H9 (cell line): Measurements from ENCODE around the gene PSMB9. TPM values are rescaled to one million over a fixed set of nuclear protein-coding genes. Genes with fewer than 3 reads are reported as not detected.

Source experiments
- DNase-seq: peaks from one replicate; pipeline ENCODE4 v3.0.0-alpha.2; 2017
- H2AFZ ChIP-seq: one replicate; pipeline ENCODE4 v1.6.1; 2013; ENCODE audit warnings: mild to moderate bottlenecking, low read length, control low read depth, moderate library complexity
- H2AK5ac ChIP-seq: 2 replicates; pipeline ENCODE4 v1.6.1; 2013; ENCODE audit warnings: low read length, control low read depth, mixed read lengths; ENCODE audit not compliant: insufficient read length
- H2BK120ac ChIP-seq: one replicate; pipeline ENCODE4 v1.6.1; 2013; ENCODE audit warnings: low read depth, mild to moderate bottlenecking, low read length, control low read depth, inconsistent platforms; ENCODE audit not compliant: poor library complexity, severe bottlenecking
- H2BK12ac ChIP-seq: 2 replicates; pipeline ENCODE4 v1.6.1; 2013; ENCODE audit warnings: low read length, control low read depth, mixed read lengths, low read depth; ENCODE audit not compliant: insufficient read length
- H2BK15ac ChIP-seq: 2 replicates; pipeline ENCODE4 v1.6.1; 2013; ENCODE audit warnings: low read depth, low read length, control low read depth
- H2BK20ac ChIP-seq: one replicate; pipeline ENCODE4 v1.6.1; 2013; ENCODE audit warnings: low read depth, mild to moderate bottlenecking, low read length, control low read depth, inconsistent platforms; ENCODE audit not compliant: poor library complexity, severe bottlenecking
- H2BK5ac ChIP-seq: 2 replicates; pipeline ENCODE4 v1.6.1; 2013; ENCODE audit warnings: low read length, control low read depth, mixed read lengths; ENCODE audit not compliant: insufficient read length
- H3K14ac ChIP-seq: 2 replicates; pipeline ENCODE4 v1.6.1; 2013; ENCODE audit warnings: low read length, control low read depth; ENCODE audit not compliant: insufficient read depth
- H3K18ac ChIP-seq: 2 replicates; pipeline ENCODE4 v1.6.1; 2013; ENCODE audit warnings: low read depth, mild to moderate bottlenecking, mixed read lengths, low read length, control low read depth; ENCODE audit not compliant: insufficient read length
- H3K23ac ChIP-seq: 2 replicates; pipeline ENCODE4 v1.6.1; 2013; ENCODE audit warnings: low read length, control low read depth, mixed read lengths, low read depth; ENCODE audit not compliant: insufficient read length
- H3K23me2 ChIP-seq: 2 replicates; pipeline ENCODE4 v1.6.1; 2013; ENCODE audit warnings: low read depth, mild to moderate bottlenecking, mixed read lengths, low read length, control low read depth; ENCODE audit not compliant: insufficient read length, poor library complexity, severe bottlenecking
- H3K27ac ChIP-seq: 2 replicates; pipeline ENCODE4 v1.5.1; 2013; ENCODE audit warnings: low read length, control low read depth, mixed read lengths, low read depth; ENCODE audit not compliant: insufficient read length
- H3K27me3 ChIP-seq: 2 replicates; pipeline ENCODE4 v1.6.1; 2013; ENCODE audit warnings: low read length, control low read depth, inconsistent platforms; ENCODE audit not compliant: insufficient read depth
- H3K4ac ChIP-seq: 2 replicates; pipeline ENCODE4 v1.6.1; 2013; ENCODE audit warnings: low read depth, mild to moderate bottlenecking, control low read depth, inconsistent platforms, low read length, moderate library complexity
- H3K4me1 ChIP-seq: 2 replicates; pipeline ENCODE4 v1.6.1; 2013; ENCODE audit warnings: low read length, control low read depth, inconsistent platforms; ENCODE audit not compliant: insufficient read depth
- H3K4me2 ChIP-seq: 2 replicates; pipeline ENCODE4 v1.6.1; 2013; ENCODE audit warnings: low read length, control low read depth, mixed read lengths; ENCODE audit not compliant: insufficient read length, insufficient read depth
- H3K56ac ChIP-seq: 2 replicates; pipeline ENCODE4 v1.6.1; 2013; ENCODE audit warnings: low read depth, mild to moderate bottlenecking, mixed read lengths, low read length, control low read depth; ENCODE audit not compliant: insufficient read length
- H3K79me1 ChIP-seq: 2 replicates; pipeline ENCODE4 v1.6.1; 2013; ENCODE audit warnings: low read depth, mild to moderate bottlenecking, moderate library complexity, low read length, control low read depth, inconsistent platforms; ENCODE audit not compliant: insufficient read depth, poor library complexity, severe bottlenecking
- H3K79me2 ChIP-seq: 2 replicates; pipeline ENCODE4 v1.6.1; 2013; ENCODE audit warnings: low read length, control low read depth, inconsistent platforms; ENCODE audit not compliant: insufficient read depth
- H3K9ac ChIP-seq: 2 replicates; pipeline ENCODE4 v1.6.1; 2013; ENCODE audit warnings: low read length, control low read depth, mixed read lengths; ENCODE audit not compliant: insufficient read length; ENCODE audit errors: extremely low read depth
- H3K9me3 ChIP-seq: one replicate; pipeline ENCODE4 v1.6.1; 2013; ENCODE audit warnings: low read depth, low read length, inconsistent platforms; ENCODE audit not compliant: control insufficient read depth
- H3T11ph ChIP-seq: one replicate; pipeline ENCODE4 v1.6.1; 2013; ENCODE audit warnings: mild to moderate bottlenecking, low read length, control low read depth, inconsistent platforms
- H4K20me1 ChIP-seq: one replicate; pipeline ENCODE4 v1.6.1; 2013; ENCODE audit not compliant: control insufficient read depth, insufficient read length, insufficient read depth
- H4K5ac ChIP-seq: 2 replicates; pipeline ENCODE4 v1.6.1; 2013; ENCODE audit warnings: low read depth, mild to moderate bottlenecking, mixed read lengths, low read length, control low read depth; ENCODE audit not compliant: insufficient read length
- H4K8ac ChIP-seq: replicated peaks from 2 replicates; pipeline ENCODE4 v1.6.1; 2013; ENCODE audit warnings: low read length, control low read depth, mixed read lengths, low read depth; ENCODE audit not compliant: insufficient read length
- H4K91ac ChIP-seq: 2 replicates; pipeline ENCODE4 v1.6.1; 2013; ENCODE audit warnings: low read depth, mild to moderate bottlenecking, moderate library complexity, mixed read lengths, low read length, control low read depth; ENCODE audit not compliant: insufficient read length
- H3K27ac Mint-ChIP-seq, 3 experiments: 2 replicates in 2 of 3; 3 replicates in 1 of 3; pipeline ENCODE4 v1.8.0; 2020 to 2021; ENCODE audit warnings: mixed read lengths in 3 of 3, mild to moderate bottlenecking in 1 of 3, moderate library complexity in 1 of 3
- H3K27me3 Mint-ChIP-seq: 2 replicates; pipeline ENCODE4 v1.8.0; 2021; ENCODE audit warnings: low read depth, mild to moderate bottlenecking, moderate library complexity, mixed read lengths
- H3K36me3 Mint-ChIP-seq, 3 experiments: 2 replicates in 2 of 3; 3 replicates in 1 of 3; pipeline ENCODE4 v1.8.0; 2020 to 2021; ENCODE audit warnings: low read depth in 3 of 3, mixed read lengths in 3 of 3; ENCODE audit not compliant: insufficient read depth in 1 of 3
- H3K4me1 Mint-ChIP-seq, 2 experiments: 2 replicates each; pipeline ENCODE4 v1.8.0; 2020; ENCODE audit warnings: mixed read lengths in 2 of 2
- H3K4me3 Mint-ChIP-seq, 2 experiments: 2 replicates in 1 of 2; 3 replicates in 1 of 2; pipeline ENCODE4 v1.8.0; 2020 to 2021; ENCODE audit warnings: mild to moderate bottlenecking in 2 of 2, mixed read lengths in 2 of 2, moderate library complexity in 1 of 2
- H3K9me3 Mint-ChIP-seq, 2 experiments: 2 replicates in 1 of 2; 3 replicates in 1 of 2; pipeline ENCODE4 v1.8.0; 2020; ENCODE audit warnings: mild to moderate bottlenecking in 2 of 2, mixed read lengths in 2 of 2, moderate library complexity in 1 of 2
- CTCF ChIP-seq: fragments of 200-600 bp; sonication (generic); conservative IDR thresholded peaks from 3 replicates; pipeline ENCODE4 v1.8.0; 2021; ENCODE audit warnings: antibody characterized with exemption, mild to moderate bottlenecking
- WGBS: extraction: QIAGEN DNeasy Blood & Tissue Kit; methylation state at CpG from one replicate; pipeline ENCODE4 v1.1.7; 2013; ENCODE audit warnings: missing lambda C conversion rate, low lambda C conversion rate, mixed read lengths; ENCODE audit not compliant: insufficient read length; ENCODE audit errors: extremely low coverage; 5-methylcytosine and 5-hydroxymethylcytosine counted together
- total RNA-seq: library from RNA; stranded (reverse); gene quantifications from 2 replicates; pipeline ENCODE4 v1.2.1, GENCODE V29; 2021

PSMB9 gene
- total RNA-seq, 1 experiment from 2014 or later: 3.5 TPM

DNA sequence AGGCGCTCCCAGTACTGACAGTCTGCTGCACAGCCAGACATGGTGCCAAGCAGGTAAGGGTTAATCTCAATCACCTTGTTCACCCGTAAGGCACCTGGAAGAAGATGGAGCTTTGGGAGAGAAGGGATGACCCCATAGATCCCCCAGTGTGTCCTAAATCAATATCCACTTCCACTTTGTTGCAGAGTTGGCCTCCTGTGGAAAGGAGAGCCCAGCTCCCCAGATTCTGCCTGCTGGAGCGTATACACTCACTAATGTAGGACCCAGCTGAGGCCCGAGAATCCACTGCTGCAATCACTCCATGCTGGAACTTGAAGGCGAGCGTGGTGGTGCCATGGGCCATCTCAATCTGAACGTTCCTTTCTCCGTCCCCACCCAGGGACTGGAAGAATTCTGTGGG, 11.3 kb upstream of the PSMB9 start:
- peak overlapping the region; percentile 87 to 92; a peak in 4 of 5 replicates for H3K4me3 Mint-ChIP-seq
- Histone ChIP-seq H3K9ac (no peak overlapping the region), H2AK5ac (no peak overlapping the region), H3K14ac (no peak overlapping the region), H3K27me3 (no peaks in the 10 kb centered on the region), H3K4me1 (peaks cover 2% of the 10 kb centered on the region; the same call in 1 of the 2 replicates), H3K9me3 (no peaks in the 10 kb centered on the region), H3T11ph (no peak overlapping the region), H4K20me1 (no peaks in the 10 kb centered on the region), H2BK12ac (no peak overlapping the region), H3K27ac (no peak overlapping the region), H2BK15ac (no peak overlapping the region), H3K23ac (no peak overlapping the region), H3K4ac (no peak overlapping the region), H3K23me2 (peaks cover 15% of the 10 kb centered on the region), H3K4me2 (no peak overlapping the region), H4K5ac (no peak overlapping the region), H3K79me2 (no peaks in the 10 kb centered on the region), H2AFZ (no peak overlapping the region), H2BK5ac (no peak overlapping the region), H4K91ac (no peak overlapping the region), H3K18ac (no peak overlapping the region), H4K8ac (no peak overlapping the region), H3K56ac (no peak overlapping the region), H3K79me1 (no peaks in the 10 kb centered on the region), H2BK20ac (no peak overlapping the region), H2BK120ac (no peak overlapping the region)
- WGBS: no CpG with 5 or more reads among the region's 8 CpGs
- DNase-seq: no peak
- H3K4me1 Mint-ChIP-seq: peaks cover 3 to 4% of the 10 kb centered on the region in 2 experiments
- H3K27ac Mint-ChIP-seq: no peak overlapping the region
- H3K36me3 Mint-ChIP-seq: peaks cover 0 to 32% (median 12%) of the 10 kb centered on the region in 3 experiments; a peak in 5 of 7 replicates
- TF ChIP-seq CTCF: no peak
- H3K9me3 Mint-ChIP-seq: no peaks in the 10 kb centered on the region
- H3K27me3 Mint-ChIP-seq: peaks cover 29% of the 10 kb centered on the region
